Activated CD4-positive, alpha-beta T cell treated with anti-CD3 and anti-CD28 coated beads for 36 hours (primary cell): Measurements from ENCODE around the gene IL1RAPL1. TPM values are rescaled to one million over a fixed set of nuclear protein-coding genes. Genes with fewer than 3 reads are reported as not detected.

Source experiments
- ATAC-seq: fragments of 200-7000 bp; cut with Tn5 transposase; one replicate; pipeline ENCODE4 v1.10.0; 2021; ENCODE audit warnings: mild to moderate bottlenecking, moderate library complexity
- CTCF ChIA-PET: fragments of 350-600 bp; sonication (Branson Sonifier 250); formaldehyde crosslinking; loops from one replicate; lab custom pipeline; 2021; ENCODE audit warnings: antibody characterized with exemption; lab: Charles Lee
- POLR2A ChIA-PET: fragments of 350-600 bp; sonication (Branson Sonifier 250); formaldehyde crosslinking; loops from one replicate; lab custom pipeline; 2021; ENCODE audit warnings: antibody characterized with exemption, inconsistent platforms; lab: Charles Lee
- DNase-seq: peaks from one replicate; pipeline ENCODE4 v3.0.0-alpha.2; 2020
- H3K27ac Mint-ChIP-seq: one replicate; pipeline ENCODE4 v1.8.0; 2021; ENCODE audit warnings: mixed read lengths
- H3K27me3 Mint-ChIP-seq: one replicate; pipeline ENCODE4 v1.8.0; 2021; ENCODE audit warnings: mixed read lengths
- H3K36me3 Mint-ChIP-seq: one replicate; pipeline ENCODE4 v1.8.0; 2021; ENCODE audit warnings: low read depth, mixed read lengths
- H3K4me1 Mint-ChIP-seq: one replicate; pipeline ENCODE4 v1.8.0; 2021; ENCODE audit warnings: mixed read lengths
- H3K4me3 Mint-ChIP-seq: one replicate; pipeline ENCODE4 v1.8.0; 2021; ENCODE audit warnings: mild to moderate bottlenecking, moderate library complexity, mixed read lengths
- H3K9me3 Mint-ChIP-seq: one replicate; pipeline ENCODE4 v1.8.0; 2021; ENCODE audit warnings: low read depth, mixed read lengths
- intact Hi-C, 2 experiments: fragments of 100-400 bp; cut with DNase I in 1 of 2; cut with micrococcal nuclease in 1 of 2; formaldehyde crosslinking; loops; one replicate each; pipeline versions ENCODE4 v1.14.2 to v1.15.1; 2022 to 2024; cut with DNase I, micrococcal nuclease
- total RNA-seq, 2 experiments: library from RNA; stranded (reverse); gene quantifications; one replicate each; pipeline ENCODE4 v1.2.3, GENCODE V29; 2021

Gene IL1RAPL1
- total RNA-seq, 2 experiments from 2014 or later: not detected

- no peak overlapping the region for H3K4me3 Mint-ChIP-seq
- H3K36me3 Mint-ChIP-seq: no peaks in the 10 kb centered on the region
- no peak for DNase-seq
- no peaks in the 10 kb centered on the region for H3K9me3 Mint-ChIP-seq
- no peak for ATAC-seq
- ChIA-PET CTCF (no interaction called here), POLR2A (no interaction called here)
- intact Hi-C loops: no loop called here
- H3K27me3 Mint-ChIP-seq: no peaks in the 10 kb centered on the region
- no peaks in the 10 kb centered on the region for H3K4me1 Mint-ChIP-seq
- H3K27ac Mint-ChIP-seq: no peak overlapping the region
Measured at GRCh38 chrX:28639451-28639850, 52.2 kb downstream of the IL1RAPL1 start.

GRCh38 chrX:28649541-28649940, 62.3 kb downstream of the IL1RAPL1 start:
- no peak for ATAC-seq
- no peak for DNase-seq
- Mint-ChIP-seq H3K4me1 (no peaks in the 10 kb centered on the region), H3K36me3 (no peaks in the 10 kb centered on the region), H3K4me3 (no peak overlapping the region), H3K27me3 (no peaks in the 10 kb centered on the region), H3K9me3 (peaks cover 6% of the 10 kb centered on the region), H3K27ac (no peak overlapping the region)
- POLR2A ChIA-PET: no interaction called here
- CTCF ChIA-PET: no interaction called here
- intact Hi-C loops: no loop called here

DNA sequence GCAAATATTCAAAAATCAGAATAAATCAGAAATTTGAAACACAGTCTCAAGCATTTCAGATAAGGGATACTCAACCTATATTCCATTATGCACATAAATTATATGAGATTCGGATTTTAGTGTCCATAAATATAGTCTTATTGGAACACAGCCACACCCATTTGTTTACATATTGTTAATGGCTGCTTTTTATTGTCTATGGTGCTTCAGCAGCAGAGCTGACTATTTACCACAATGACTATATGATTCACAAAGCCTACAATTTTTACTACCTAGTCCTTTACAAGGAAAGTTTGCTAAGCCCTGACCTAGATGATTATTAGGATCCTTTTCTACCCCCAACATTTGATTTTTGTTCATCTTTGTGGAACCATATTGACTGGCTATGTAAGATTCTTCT, 63.9 kb downstream of the IL1RAPL1 start:
- intact Hi-C loops: no loop called here
- Mint-ChIP-seq H3K27ac (no peak overlapping the region), H3K36me3 (no peaks in the 10 kb centered on the region), H3K9me3 (peaks cover 6% of the 10 kb centered on the region), H3K4me3 (no peak overlapping the region), H3K4me1 (no peaks in the 10 kb centered on the region), H3K27me3 (no peaks in the 10 kb centered on the region)
- POLR2A ChIA-PET: no interaction called here
- CTCF ChIA-PET: no interaction called here
- DNase-seq (no peak), ATAC-seq (no peak)

GRCh38 chrX:28659269-28659668, 72.0 kb downstream of the IL1RAPL1 start:
- Mint-ChIP-seq H3K9me3 (no peaks in the 10 kb centered on the region), H3K27ac (no peak overlapping the region), H3K4me3 (no peak overlapping the region), H3K36me3 (no peaks in the 10 kb centered on the region), H3K27me3 (no peaks in the 10 kb centered on the region), H3K4me1 (no peaks in the 10 kb centered on the region)
- ATAC-seq: no peak
- CTCF ChIA-PET: no interaction called here
- intact Hi-C loops: no loop called here
- POLR2A ChIA-PET: no interaction called here
- DNase-seq: peak; percentile 4

DNA sequence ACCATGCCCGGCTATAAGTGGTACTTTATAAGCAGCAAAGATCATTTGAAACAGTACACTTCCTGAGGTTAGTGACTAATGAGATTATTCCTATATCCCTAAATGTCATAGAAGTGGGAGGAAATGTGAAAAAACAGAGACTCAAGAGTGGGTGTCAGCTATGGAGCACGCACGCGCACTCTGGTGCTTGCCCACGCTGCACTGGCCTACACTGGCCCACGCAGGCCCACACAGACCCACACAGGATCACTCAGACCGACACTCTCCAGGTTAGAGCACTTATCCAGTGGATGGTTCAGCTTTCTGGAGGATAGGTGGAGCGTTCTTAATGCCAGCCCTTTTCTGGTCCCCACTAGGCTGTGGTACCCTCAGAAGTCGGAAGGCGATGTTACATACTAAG, 78.5 kb downstream of the IL1RAPL1 start:
- POLR2A ChIA-PET: no interaction called here
- no peak overlapping the region for H3K27ac Mint-ChIP-seq
- no peaks in the 10 kb centered on the region for H3K36me3 Mint-ChIP-seq
- no peaks in the 10 kb centered on the region for H3K9me3 Mint-ChIP-seq
- intact Hi-C loops: no loop called here
- CTCF ChIA-PET: no interaction called here
- H3K4me1 Mint-ChIP-seq: no peaks in the 10 kb centered on the region
- ATAC-seq: no peak
- no peak overlapping the region for H3K4me3 Mint-ChIP-seq
- no peak for DNase-seq
- H3K27me3 Mint-ChIP-seq: no peaks in the 10 kb centered on the region

- ATAC-seq: no peak
- H3K27ac Mint-ChIP-seq: no peak overlapping the region
- POLR2A ChIA-PET: no interaction called here
Measured at GRCh38 chrX:28668303-28668702, 81.1 kb downstream of the IL1RAPL1 start.

DNA sequence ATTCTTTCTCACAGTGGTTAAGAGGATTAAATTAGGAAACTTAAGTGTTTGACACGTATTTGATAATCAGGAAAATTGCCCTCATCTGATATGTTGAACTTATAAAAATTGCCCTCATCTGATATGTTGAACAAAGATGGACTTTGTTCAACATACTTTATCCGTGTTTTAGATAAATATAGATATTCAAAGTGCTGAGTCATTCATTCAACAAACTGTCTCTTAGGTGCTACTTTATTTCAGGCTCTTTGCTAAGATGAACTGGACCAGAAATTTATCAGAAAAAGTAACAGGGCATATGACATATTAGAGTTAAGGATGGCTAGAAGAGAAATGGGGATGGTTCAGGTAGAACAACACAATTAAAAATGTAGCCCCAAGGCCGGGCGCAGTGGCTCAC, 81.7 kb downstream of the IL1RAPL1 start:
- ATAC-seq (no peak), DNase-seq (no peak)
- Mint-ChIP-seq H3K36me3 (no peaks in the 10 kb centered on the region), H3K27me3 (no peaks in the 10 kb centered on the region), H3K4me1 (no peaks in the 10 kb centered on the region), H3K9me3 (no peaks in the 10 kb centered on the region), H3K27ac (no peak overlapping the region), H3K4me3 (no peak overlapping the region)
- POLR2A ChIA-PET: no interaction called here
- CTCF ChIA-PET: no interaction called here
- intact Hi-C loops: no loop called here

More at GRCh38 chrX:28668303-28668702, 81.1 kb downstream of the IL1RAPL1 start:
- Mint-ChIP-seq H3K9me3 (no peaks in the 10 kb centered on the region), H3K4me1 (no peaks in the 10 kb centered on the region), H3K36me3 (no peaks in the 10 kb centered on the region), H3K27me3 (no peaks in the 10 kb centered on the region), H3K4me3 (no peak overlapping the region)
- no peak for DNase-seq
- intact Hi-C loops: no loop called here
- CTCF ChIA-PET: no interaction called here

DNA sequence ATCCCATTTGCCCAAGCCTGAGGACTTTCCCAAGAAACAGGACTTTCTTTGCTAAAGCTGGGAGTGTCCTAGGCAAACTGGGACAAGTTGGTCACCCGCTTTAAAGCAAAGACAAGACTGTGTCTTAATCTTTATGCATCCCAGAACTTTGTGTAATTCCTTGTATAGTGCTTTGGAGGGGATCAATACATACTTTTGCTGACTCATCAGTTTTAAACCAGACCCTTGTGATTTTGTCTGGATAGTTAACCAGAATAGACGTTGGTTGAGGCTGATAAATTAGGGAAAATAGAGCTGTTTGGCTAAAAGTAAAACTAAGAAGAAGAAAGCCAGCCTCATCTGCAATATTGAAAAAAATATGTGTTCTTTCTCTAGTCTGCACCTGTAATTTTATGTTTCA, 82.8 kb downstream of the IL1RAPL1 start:
- H3K27me3 Mint-ChIP-seq: no peaks in the 10 kb centered on the region
- H3K4me1 Mint-ChIP-seq: no peaks in the 10 kb centered on the region
- no peak for DNase-seq
- POLR2A ChIA-PET: no interaction called here
- intact Hi-C loops: no loop called here
- H3K36me3 Mint-ChIP-seq: no peaks in the 10 kb centered on the region
- H3K9me3 Mint-ChIP-seq: no peaks in the 10 kb centered on the region
- H3K27ac Mint-ChIP-seq: no peak overlapping the region
- CTCF ChIA-PET: no interaction called here
- ATAC-seq: no peak
- H3K4me3 Mint-ChIP-seq: no peak overlapping the region

GRCh38 chrX:28675173-28675572, 87.9 kb downstream of the IL1RAPL1 start:
- no peak for ATAC-seq
- H3K27me3 Mint-ChIP-seq: no peaks in the 10 kb centered on the region
- H3K4me1 Mint-ChIP-seq: no peaks in the 10 kb centered on the region
- intact Hi-C loops: no loop called here
- H3K36me3 Mint-ChIP-seq: no peaks in the 10 kb centered on the region
- no peaks in the 10 kb centered on the region for H3K9me3 Mint-ChIP-seq
- no peak for DNase-seq
- ChIA-PET POLR2A (no interaction called here), CTCF (no interaction called here)
- H3K27ac Mint-ChIP-seq: no peak overlapping the region
- H3K4me3 Mint-ChIP-seq: no peak overlapping the region

- H3K9me3 Mint-ChIP-seq: peaks cover 3% of the 10 kb centered on the region
- DNase-seq: no peak
- H3K4me3 Mint-ChIP-seq: no peak overlapping the region
- H3K27ac Mint-ChIP-seq: no peak overlapping the region
- intact Hi-C loops: no loop called here
- H3K36me3 Mint-ChIP-seq: no peaks in the 10 kb centered on the region
- no peaks in the 10 kb centered on the region for H3K4me1 Mint-ChIP-seq
- ChIA-PET CTCF (no interaction called here), POLR2A (no interaction called here)
- no peaks in the 10 kb centered on the region for H3K27me3 Mint-ChIP-seq
- ATAC-seq: no peak
Measured at GRCh38 chrX:28693101-28693500, 105.9 kb downstream of the IL1RAPL1 start.

GRCh38 chrX:28697732-28698131, 110.5 kb downstream of the IL1RAPL1 start:
- no peaks in the 10 kb centered on the region for H3K27me3 Mint-ChIP-seq
- H3K36me3 Mint-ChIP-seq: no peaks in the 10 kb centered on the region
- ChIA-PET CTCF (no interaction called here), POLR2A (no interaction called here)
- intact Hi-C loops: no loop called here
- no peak for ATAC-seq
- no peaks in the 10 kb centered on the region for H3K4me1 Mint-ChIP-seq
- no peak overlapping the region for H3K4me3 Mint-ChIP-seq
- H3K27ac Mint-ChIP-seq: no peak overlapping the region
- no peak for DNase-seq
- H3K9me3 Mint-ChIP-seq: no peaks in the 10 kb centered on the region

- no peak for ATAC-seq
- H3K4me1 Mint-ChIP-seq: no peaks in the 10 kb centered on the region
- H3K9me3 Mint-ChIP-seq: no peaks in the 10 kb centered on the region
- no peak for DNase-seq
- no peak overlapping the region for H3K27ac Mint-ChIP-seq
- no peak overlapping the region for H3K4me3 Mint-ChIP-seq
- no peaks in the 10 kb centered on the region for H3K36me3 Mint-ChIP-seq
- POLR2A ChIA-PET: no interaction called here
- CTCF ChIA-PET: no interaction called here
- H3K27me3 Mint-ChIP-seq: no peaks in the 10 kb centered on the region
- intact Hi-C loops: no loop called here
Measured at GRCh38 chrX:28701222-28701621, 114.0 kb downstream of the IL1RAPL1 start.

- Mint-ChIP-seq H3K4me1 (no peaks in the 10 kb centered on the region), H3K4me3 (no peak overlapping the region), H3K36me3 (no peaks in the 10 kb centered on the region), H3K27ac (no peak overlapping the region), H3K27me3 (no peaks in the 10 kb centered on the region), H3K9me3 (peaks cover 2% of the 10 kb centered on the region)
- ChIA-PET POLR2A (no interaction called here), CTCF (no interaction called here)
- no peak for ATAC-seq
- DNase-seq: no peak
- intact Hi-C loops: no loop called here
Measured at GRCh38 chrX:28706964-28707363, 119.7 kb downstream of the IL1RAPL1 start.
